ENCODE results near the gene VARS1.

VARS1 gene

GRCh38 chr6:31749301-31750036 lies 46.1 kb downstream of the VARS1 start:
- Histone ChIP-seq H3K9me3 (no peaks in the 10 kb centered on the region), H3K4me1 (ENCODE audit: control insufficient read depth in 1 of 2, insufficient read depth in 1 of 2, low read depth in 1 of 2, low read length in 1 of 2) (no peaks in the 10 kb centered on the region), H3K36me3 (no peaks in the 10 kb centered on the region), H3K27me3 (no peaks in the 10 kb centered on the region), H3K27ac (no peak overlapping the region), H3K4me3 (ENCODE audit: low read depth in 1 of 2, low read length in 1 of 2) (no peak overlapping the region)
- TF ChIP-seq, protein P1, sequence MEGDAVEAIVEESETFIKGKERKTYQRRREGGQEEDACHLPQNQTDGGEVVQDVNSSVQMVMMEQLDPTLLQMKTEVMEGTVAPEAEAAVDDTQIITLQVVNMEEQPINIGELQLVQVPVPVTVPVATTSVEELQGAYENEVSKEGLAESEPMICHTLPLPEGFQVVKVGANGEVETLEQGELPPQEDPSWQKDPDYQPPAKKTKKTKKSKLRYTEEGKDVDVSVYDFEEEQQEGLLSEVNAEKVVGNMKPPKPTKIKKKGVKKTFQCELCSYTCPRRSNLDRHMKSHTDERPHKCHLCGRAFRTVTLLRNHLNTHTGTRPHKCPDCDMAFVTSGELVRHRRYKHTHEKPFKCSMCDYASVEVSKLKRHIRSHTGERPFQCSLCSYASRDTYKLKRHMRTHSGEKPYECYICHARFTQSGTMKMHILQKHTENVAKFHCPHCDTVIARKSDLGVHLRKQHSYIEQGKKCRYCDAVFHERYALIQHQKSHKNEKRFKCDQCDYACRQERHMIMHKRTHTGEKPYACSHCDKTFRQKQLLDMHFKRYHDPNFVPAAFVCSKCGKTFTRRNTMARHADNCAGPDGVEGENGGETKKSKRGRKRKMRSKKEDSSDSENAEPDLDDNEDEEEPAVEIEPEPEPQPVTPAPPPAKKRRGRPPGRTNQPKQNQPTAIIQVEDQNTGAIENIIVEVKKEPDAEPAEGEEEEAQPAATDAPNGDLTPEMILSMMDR (IDR thresholded peaks at IDR 0.05) = no peak

Measured in neutrophil (primary cell).